Activated CD8-positive, alpha-beta T cell treated with anti-CD3 and anti-CD28 coated beads for 36 hours (primary cell): ENCODE data around the gene REV1. TPM values are rescaled to one million over a fixed set of nuclear protein-coding genes. Genes with fewer than 3 reads are reported as not detected.
"Not testable (repeated sequence)": the region's sequence is repeated elsewhere in the genome, so short reads cannot be mapped to it uniquely, and the experiment has no call there.

Experiments used
- ATAC-seq: fragments of 200-7000 bp; cut with Tn5 transposase; one replicate; pipeline ENCODE4 v1.10.0; 2021; ENCODE audit warnings: mild to moderate bottlenecking, moderate library complexity
- CTCF ChIA-PET: fragments of 350-600 bp; sonication (Branson Sonifier 250); formaldehyde crosslinking; loops from one replicate; lab custom pipeline; 2021; ENCODE audit warnings: antibody characterized with exemption; lab: Charles Lee
- POLR2A ChIA-PET: fragments of 350-600 bp; sonication (Branson Sonifier 250); formaldehyde crosslinking; loops from one replicate; lab custom pipeline; 2021; ENCODE audit warnings: antibody characterized with exemption; lab: Charles Lee
- DNase-seq: peaks from one replicate; pipeline ENCODE4 v3.0.0-alpha.2; 2020
- H3K27ac Mint-ChIP-seq: one replicate; pipeline ENCODE4 v1.8.0; 2021; ENCODE audit warnings: mild to moderate bottlenecking, mixed read lengths
- H3K27me3 Mint-ChIP-seq: one replicate; pipeline ENCODE4 v1.8.0; 2021; ENCODE audit warnings: mixed read lengths
- H3K36me3 Mint-ChIP-seq: one replicate; pipeline ENCODE4 v1.8.0; 2021; ENCODE audit warnings: low read depth, mixed read lengths
- H3K4me1 Mint-ChIP-seq: one replicate; pipeline ENCODE4 v1.8.0; 2021; ENCODE audit warnings: low read depth, mixed read lengths
- H3K4me3 Mint-ChIP-seq: one replicate; pipeline ENCODE4 v1.8.0; 2021; ENCODE audit warnings: mild to moderate bottlenecking, moderate library complexity, mixed read lengths
- H3K9me3 Mint-ChIP-seq: one replicate; pipeline ENCODE4 v1.8.0; 2021; ENCODE audit warnings: mixed read lengths
- intact Hi-C: fragments of 100-400 bp; cut with micrococcal nuclease; formaldehyde crosslinking; loops from one replicate; pipeline ENCODE4 v1.10.0; 2022
- total RNA-seq, 2 experiments: library from RNA; stranded (reverse); gene quantifications; one replicate each; pipeline ENCODE4 v1.2.3, GENCODE V29; 2021
- TF ChIP-seq, protein P1 (sequence below): fragments of 200-600 bp; IDR thresholded peaks from one replicate; pipeline ENCODE4 v1.8.0; 2022; ENCODE audit warnings: antibody characterized with exemption, mild to moderate bottlenecking

Gene REV1
- total RNA-seq, 2 experiments from 2014 or later = 29.2 to 31.1 TPM

DNA sequence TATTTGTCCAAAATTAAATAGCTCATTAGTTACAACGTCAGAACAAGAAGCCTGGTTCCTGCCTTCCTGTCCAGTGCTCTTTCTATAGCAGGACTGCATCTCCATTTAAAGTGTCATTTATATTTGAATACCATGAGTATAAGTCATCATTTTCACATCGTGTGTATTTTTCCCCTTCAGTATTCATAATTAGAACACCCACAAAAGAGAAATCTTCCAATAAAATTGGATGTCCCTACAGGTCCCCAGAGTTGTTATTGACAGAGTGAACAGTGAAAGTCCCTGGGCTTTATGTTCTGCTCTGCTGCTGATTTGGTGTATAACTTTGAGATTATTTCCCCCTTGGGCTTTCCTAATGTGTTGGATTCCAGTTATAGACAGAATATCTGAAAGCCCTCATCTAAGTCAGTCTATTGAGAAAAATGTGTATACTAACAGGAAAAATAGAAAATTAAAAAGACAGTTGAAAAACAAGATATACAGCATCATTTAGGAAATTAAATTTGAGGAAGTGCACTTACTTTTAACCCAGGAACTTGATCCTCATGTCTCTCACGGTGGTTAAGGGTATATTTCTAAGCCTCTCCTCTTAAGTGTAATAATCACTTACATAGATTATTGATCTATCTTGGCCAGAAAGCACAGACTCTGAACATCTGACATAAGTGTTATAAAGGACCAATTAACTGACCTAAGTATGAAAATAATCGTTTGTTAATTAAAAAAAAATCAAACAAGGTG, 15.2 kb upstream of the REV1 start:
- no peaks in the 10 kb centered on the region for H3K36me3 Mint-ChIP-seq
- H3K27me3 Mint-ChIP-seq = no peaks in the 10 kb centered on the region
- peaks cover 20% of the 10 kb centered on the region for H3K4me1 Mint-ChIP-seq
- intact Hi-C loops = no loop called here
- CTCF ChIA-PET = no interaction called here
- TF ChIP-seq, protein P1, sequence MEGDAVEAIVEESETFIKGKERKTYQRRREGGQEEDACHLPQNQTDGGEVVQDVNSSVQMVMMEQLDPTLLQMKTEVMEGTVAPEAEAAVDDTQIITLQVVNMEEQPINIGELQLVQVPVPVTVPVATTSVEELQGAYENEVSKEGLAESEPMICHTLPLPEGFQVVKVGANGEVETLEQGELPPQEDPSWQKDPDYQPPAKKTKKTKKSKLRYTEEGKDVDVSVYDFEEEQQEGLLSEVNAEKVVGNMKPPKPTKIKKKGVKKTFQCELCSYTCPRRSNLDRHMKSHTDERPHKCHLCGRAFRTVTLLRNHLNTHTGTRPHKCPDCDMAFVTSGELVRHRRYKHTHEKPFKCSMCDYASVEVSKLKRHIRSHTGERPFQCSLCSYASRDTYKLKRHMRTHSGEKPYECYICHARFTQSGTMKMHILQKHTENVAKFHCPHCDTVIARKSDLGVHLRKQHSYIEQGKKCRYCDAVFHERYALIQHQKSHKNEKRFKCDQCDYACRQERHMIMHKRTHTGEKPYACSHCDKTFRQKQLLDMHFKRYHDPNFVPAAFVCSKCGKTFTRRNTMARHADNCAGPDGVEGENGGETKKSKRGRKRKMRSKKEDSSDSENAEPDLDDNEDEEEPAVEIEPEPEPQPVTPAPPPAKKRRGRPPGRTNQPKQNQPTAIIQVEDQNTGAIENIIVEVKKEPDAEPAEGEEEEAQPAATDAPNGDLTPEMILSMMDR = no peak
- H3K9me3 Mint-ChIP-seq = no peaks in the 10 kb centered on the region
- ATAC-seq (no peak), DNase-seq (no peak)
- POLR2A ChIA-PET = no interaction called here
- H3K27ac Mint-ChIP-seq = no peak overlapping the region
- H3K4me3 Mint-ChIP-seq = no peak overlapping the region

DNA sequence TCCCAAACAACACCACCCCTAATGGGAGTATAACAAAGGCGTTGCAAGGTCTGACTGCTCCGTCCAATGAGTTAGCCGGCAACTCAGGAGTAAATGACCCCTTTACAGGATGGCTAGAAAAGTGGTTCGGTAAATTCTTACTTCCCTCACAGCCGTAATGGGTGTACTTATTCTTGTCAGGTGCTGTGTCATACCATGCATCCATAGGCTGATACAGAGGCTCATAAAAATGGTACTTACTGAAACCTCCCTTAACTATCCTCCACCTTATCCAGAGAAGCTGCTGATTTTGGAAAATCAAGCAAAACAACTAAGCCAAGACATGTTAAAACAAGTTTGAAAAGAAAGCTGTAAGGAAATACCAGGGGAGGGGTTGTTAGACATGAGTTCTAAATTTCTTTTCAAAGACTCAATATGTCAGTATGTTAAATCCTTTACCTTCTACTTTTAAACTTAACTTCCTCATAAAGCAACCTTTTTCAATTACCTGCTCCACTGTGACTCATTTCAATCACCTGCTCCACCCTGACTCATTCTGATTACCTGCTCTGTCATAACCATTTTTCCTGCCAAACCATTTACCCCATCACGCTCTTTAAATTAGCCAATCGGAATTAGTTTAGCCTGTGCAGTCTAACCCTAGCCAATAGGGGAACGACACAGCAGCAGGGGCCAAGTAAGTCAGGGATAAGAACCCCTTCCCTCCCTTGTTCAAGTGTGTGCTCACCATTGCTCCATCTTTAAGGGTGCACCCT, 14.0 kb upstream of the REV1 start:
- H3K27me3 Mint-ChIP-seq, POLR2A ChIA-PET, H3K27ac Mint-ChIP-seq, intact Hi-C loops, H3K9me3 Mint-ChIP-seq, H3K36me3 Mint-ChIP-seq, ATAC-seq, H3K4me3 Mint-ChIP-seq: not testable (repeated sequence)
- DNase-seq = peak; percentile 16
- H3K4me1 Mint-ChIP-seq = peaks cover 20% of the 10 kb centered on the region
- CTCF ChIA-PET = interaction anchor here (1.3 kb wide), 1 partner anchor 14 kb away, joined by 3 read pairs; the partner anchor contains the start of gene REV1

DNA sequence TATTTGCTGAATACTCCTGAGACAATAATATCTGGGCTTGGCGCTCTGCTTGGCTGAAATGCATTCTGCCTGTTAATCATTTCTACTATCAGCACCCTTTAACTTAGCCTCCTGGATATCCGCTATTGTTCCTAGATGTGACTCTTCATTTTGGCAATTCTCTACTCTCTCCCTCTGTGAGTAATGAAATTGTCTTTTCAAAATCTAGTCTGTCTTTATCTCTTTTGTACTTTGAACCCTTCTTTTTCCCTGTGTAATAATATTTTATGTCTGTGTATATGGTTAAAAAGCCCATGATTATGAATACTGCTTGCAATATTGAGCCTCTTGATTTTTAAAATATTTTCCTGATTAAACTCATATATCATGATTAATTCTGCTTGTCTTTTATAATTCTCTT, 6.2 kb upstream of the REV1 start:
- Mint-ChIP-seq H3K9me3 (no peaks in the 10 kb centered on the region), H3K36me3 (no peaks in the 10 kb centered on the region), H3K4me1 (peaks cover 20% of the 10 kb centered on the region), H3K27me3 (peaks cover 16% of the 10 kb centered on the region), H3K27ac (no peak overlapping the region), H3K4me3 (no peak overlapping the region)
- TF ChIP-seq, protein P1 = no peak
- ATAC-seq (no peak), DNase-seq (no peak)
- intact Hi-C loops = no loop called here
- POLR2A ChIA-PET = no interaction called here
- CTCF ChIA-PET = no interaction called here

DNA sequence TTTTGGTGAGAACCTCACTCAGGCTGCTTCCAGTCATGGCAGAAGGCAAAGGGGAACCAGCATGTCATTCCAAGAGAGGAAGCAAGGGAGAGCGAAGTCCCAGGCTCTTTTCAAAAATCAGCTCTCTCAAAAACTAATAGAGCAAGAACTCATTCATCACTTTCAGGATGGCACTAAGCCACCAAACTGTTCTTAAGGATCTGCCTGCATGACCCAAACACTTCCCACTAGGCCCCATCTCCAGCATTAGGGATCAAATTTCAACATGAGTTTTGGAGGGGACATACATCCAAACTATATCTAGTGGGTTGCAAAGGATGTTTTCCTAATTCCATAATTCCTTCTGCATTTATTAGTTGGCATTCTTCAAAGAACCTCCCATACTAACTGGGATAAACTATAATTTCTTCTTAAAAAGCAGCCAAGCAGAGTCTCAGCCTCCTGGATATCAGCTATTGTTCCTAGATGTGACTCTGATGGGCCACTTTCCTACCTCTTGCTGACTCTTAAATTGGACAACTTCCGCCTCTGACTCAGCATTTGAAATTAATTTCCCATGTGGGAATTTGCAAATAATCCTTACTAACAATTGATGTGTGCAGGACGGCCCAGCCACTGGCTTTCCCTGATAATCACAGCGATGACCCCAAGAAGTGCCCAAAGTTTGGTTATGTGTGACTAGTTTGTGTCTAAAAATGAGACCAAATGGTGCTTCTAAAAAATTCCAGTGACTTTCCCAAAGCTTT, 5.5 kb upstream of the REV1 start:
- TF ChIP-seq, protein P1 = no peak
- CTCF ChIA-PET = no interaction called here
- H3K27me3 Mint-ChIP-seq = peaks cover 16% of the 10 kb centered on the region

DNA sequence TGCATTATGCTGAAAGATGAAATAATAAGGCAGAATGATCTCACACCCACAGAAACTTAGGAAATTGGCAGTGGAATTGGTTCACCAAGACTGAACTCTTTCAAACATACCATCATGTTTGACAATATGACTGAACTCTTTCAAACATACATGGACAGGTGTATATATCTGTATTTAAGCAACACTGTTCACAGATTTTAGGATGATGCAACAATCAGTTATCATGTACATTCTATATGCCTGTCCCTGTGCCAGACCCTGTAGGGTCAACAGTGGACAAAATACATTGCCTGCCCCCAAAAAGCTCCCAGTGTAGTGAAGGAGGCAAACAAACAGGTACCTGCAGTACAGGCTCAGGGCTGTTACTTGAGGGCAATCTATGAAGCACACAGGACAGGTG, 2.9 kb upstream of the REV1 start:
- intact Hi-C loops = no loop called here
- POLR2A ChIA-PET = no interaction called here
- CTCF ChIA-PET = no interaction called here
- Mint-ChIP-seq H3K9me3 (no peaks in the 10 kb centered on the region), H3K27ac (peak overlapping the region; percentile 30), H3K4me1 (peaks cover 26% of the 10 kb centered on the region), H3K36me3 (peaks cover 7% of the 10 kb centered on the region), H3K27me3 (peaks cover 1% of the 10 kb centered on the region), H3K4me3 (no peak overlapping the region)
- TF ChIP-seq, protein P1 = no peak
- DNase-seq = no peak
- ATAC-seq = no peak

More for the DNA sequence above, 5.5 kb upstream of the REV1 start:
- intact Hi-C loops = no loop called here
- Mint-ChIP-seq H3K36me3 (no peaks in the 10 kb centered on the region), H3K4me3 (no peak overlapping the region), H3K27ac (no peak overlapping the region), H3K9me3 (no peaks in the 10 kb centered on the region), H3K4me1 (peaks cover 22% of the 10 kb centered on the region)
- DNase-seq (no peak), ATAC-seq (no peak)
- POLR2A ChIA-PET = no interaction called here
